HepG2 (cell line): ENCODE measurements around the gene SLC9A9. TPM values are rescaled to one million over a fixed set of nuclear protein-coding genes. Genes with fewer than 3 reads are reported as not detected.

Experiments used
- ATAC-seq: fragments of 200-7000 bp; cut with Tn5 transposase; 3 replicates; pipeline ENCODE4 v1.9.1; 2020; ENCODE audit warnings: mild to moderate bottlenecking, moderate library complexity
- BruUV-seq: library from RNA; stranded (reverse); fragments of 400-500 nt; replicated peaks from 2 replicates; lab custom pipeline; 2021; lab: Mats Ljungman, UMichigan
- CTCF ChIA-PET: fragments of 300-600 bp; formaldehyde crosslinking; extraction: SDS; loops from one replicate; lab custom pipeline; 2021; ENCODE audit warnings: low total read pairs, inconsistent platforms, low intra/inter-chr PET ratio; lab: Yijun Ruan, JAX
- POLR2A ChIA-PET: fragments of 350-600 bp; sonication (Branson Sonifier 250); formaldehyde crosslinking; loops from one replicate; lab custom pipeline; 2020; ENCODE audit warnings: antibody characterized with exemption, inconsistent platforms; lab: Yijun Ruan, JAX
- DNase-seq: peaks from one replicate; pipeline ENCODE4 v3.0.0-alpha.2; 2015; ENCODE audit warnings: low spot score
- FAIRE-seq: peaks from 3 replicates; lab custom pipeline; 2011; peaks lifted over from hg19 to GRCh38; lab: Jason Lieb, UNC
- H2AFZ ChIP-seq: one replicate; pipeline ENCODE4 v1.6.1; 2011; ENCODE audit warnings: low read length, inconsistent platforms
- H3K27ac ChIP-seq: fragments of 300-600 bp; 3 replicates; pipeline ENCODE4 v1.8.0; 2011; ENCODE audit warnings: mixed run types, mild to moderate bottlenecking, mixed read lengths, low read length, inconsistent platforms; ENCODE audit not compliant: insufficient read depth; ENCODE audit errors: extremely low read length
- H3K27me3 ChIP-seq, 2 experiments: fragments of 200-600 bp in 1 of 2; 2 replicates in 1 of 2; 3 replicates in 1 of 2; pipeline versions ENCODE4 v1.6.0 to v1.8.0; 2011; ENCODE audit warnings: low read length in 2 of 2, mild to moderate bottlenecking in 2 of 2, moderate library complexity in 2 of 2, inconsistent platforms in 1 of 2; ENCODE audit not compliant: insufficient read depth in 2 of 2, control insufficient read depth in 1 of 2
- H3K36me3 ChIP-seq, 2 experiments: fragments of 200-600 bp in 1 of 2; replicated peaks in 1 of 2; 2 replicates in 1 of 2; 3 replicates in 1 of 2; pipeline versions ENCODE4 v1.5.1 to v1.8.0; 2011; ENCODE audit warnings: low read length in 2 of 2, inconsistent platforms in 1 of 2; ENCODE audit not compliant: insufficient read depth in 2 of 2, control insufficient read depth in 1 of 2
- H3K4me1 ChIP-seq: 2 replicates; pipeline ENCODE4 v1.5.1; 2012; ENCODE audit warnings: low read length, inconsistent platforms; ENCODE audit not compliant: insufficient read depth
- H3K4me2 ChIP-seq: 2 replicates; pipeline ENCODE4 v1.6.0; 2011; ENCODE audit warnings: low read depth, low read length, inconsistent platforms
- H3K4me3 ChIP-seq, 3 experiments: fragments of 200-600 bp in 1 of 3; sonication (generic), shearing (Covaris generic) in 1 of 3; replicated peaks in 1 of 3; 2 replicates each; pipeline ENCODE4 v1.5.1; 2011 to 2016; ENCODE audit warnings: low read length in 3 of 3, inconsistent platforms in 2 of 3, low read depth in 2 of 3, mild to moderate bottlenecking in 2 of 3, control low read depth in 1 of 3, mixed read lengths in 1 of 3; ENCODE audit not compliant: insufficient read depth in 1 of 3
- H3K79me2 ChIP-seq: one replicate; pipeline ENCODE4 v1.6.1; 2011; ENCODE audit warnings: low read length, inconsistent platforms; ENCODE audit not compliant: insufficient read depth
- H3K9ac ChIP-seq: 2 replicates; pipeline ENCODE4 v1.6.0; 2011; ENCODE audit warnings: mild to moderate bottlenecking, low read depth, low read length, inconsistent platforms; ENCODE audit not compliant: insufficient read depth
- H3K9me3 ChIP-seq: 2 replicates; pipeline ENCODE4 v1.5.1; 2012; ENCODE audit warnings: mild to moderate bottlenecking, low read length
- H4K20me1 ChIP-seq: 2 replicates; pipeline ENCODE4 v1.6.0; 2011; ENCODE audit warnings: inconsistent platforms, mild to moderate bottlenecking, low read length, moderate library complexity; ENCODE audit not compliant: insufficient read depth
- ARNT ChIP-seq: fragments of 450-650 bp; IDR thresholded peaks from 2 replicates; pipeline ENCODE4 v1.6.1; 2017
- ELF1 ChIP-seq: sonication (generic); formaldehyde crosslinking; IDR thresholded peaks from 2 replicates; pipeline ENCODE4 v1.4.0; 2020; ENCODE audit warnings: missing genetic modification reagents
- HBP1 ChIP-seq: IDR thresholded peaks from 2 replicates; pipeline ENCODE4 v1.6.1; 2016; ENCODE audit warnings: low read depth, control low read depth
- PHF8 ChIP-seq: sonication (generic); formaldehyde crosslinking; IDR thresholded peaks from 2 replicates; pipeline ENCODE4 v1.5.0; 2020; ENCODE audit warnings: missing genetic modification reagents
- REL ChIP-seq: sonication (generic); formaldehyde crosslinking; conservative IDR thresholded peaks from 2 replicates; pipeline ENCODE4 v1.8.0; 2022; ENCODE audit warnings: mild to moderate bottlenecking, missing genetic modification reagents, moderate library complexity
- SNAPC5 ChIP-seq: sonication (generic); formaldehyde crosslinking; IDR thresholded peaks from 2 replicates; pipeline ENCODE4 v1.8.1; 2023; ENCODE audit warnings: mild to moderate bottlenecking, missing genetic modification reagents, borderline replicate concordance
- U2AF1 ChIP-seq: fragments of 200-400 bp; formaldehyde crosslinking; optimal IDR thresholded peaks from 2 replicates; pipeline ENCODE3; 2017; ENCODE audit warnings: mild to moderate bottlenecking, low read depth, low read length
- ZNF253 ChIP-seq: sonication (generic); formaldehyde crosslinking; IDR thresholded peaks from 2 replicates; pipeline ENCODE4 v1.8.0; 2022; ENCODE audit warnings: mild to moderate bottlenecking, missing genetic modification reagents, borderline replicate concordance
- ZNF282 ChIP-seq: fragments of 450-650 bp; IDR thresholded peaks from 2 replicates; pipeline ENCODE4 v1.6.1; 2018; ENCODE audit not compliant: partially characterized antibody
- ZNF749 ChIP-seq: sonication (generic); formaldehyde crosslinking; IDR thresholded peaks from 2 replicates; pipeline ENCODE4 v1.8.0; 2022; ENCODE audit warnings: mild to moderate bottlenecking, missing genetic modification reagents, moderate library complexity, borderline replicate concordance
- WGBS: methylation state at CpG from one replicate; pipeline ENCODE4 v1.1.6; 2017; ENCODE audit warnings: low lambda C conversion rate; 5-methylcytosine and 5-hydroxymethylcytosine counted together
- in situ Hi-C: cut with HindIII; loops from 2 replicates; pipeline ENCODE4 v1.10.0; 2017; ENCODE audit warnings: low pct_unique_long_range_greater_than_20kb; ENCODE audit not compliant: extremely low pct_ligation_motif_present
- intact Hi-C: fragments of 100-400 bp; cut with micrococcal nuclease; formaldehyde crosslinking; loops from one replicate; pipeline ENCODE4 v1.10.0; 2022; ENCODE audit not compliant: unreplicated experiment
- polyA plus RNA-seq, 8 experiments: library from polyadenylated mRNA; depleted of rRNA in 3 of 8; stranded (reverse) in 7 of 8; unstranded in 1 of 8; fragments of >200 nt; fragmentation: Illumina TruSeq in 4 of 8; extraction: Trizol in 4 of 8; gene quantifications; 2 replicates each; pipeline versions ENCODE4 v1.2.1 to v1.2.3, GENCODE V29; 2011 to 2016; ENCODE audit warnings: low read depth in 4 of 8, missing spikeins in 1 of 8, mixed read lengths in 1 of 8; ENCODE audit not compliant: insufficient read depth in 1 of 8
- total RNA-seq, 5 experiments: library from RNA; depleted of rRNA; stranded (reverse); fragments of >200 nt; fragmentation: Illumina TruSeq; extraction: Trizol; gene quantifications; 2 replicates each; pipeline ENCODE4 v1.2.3, GENCODE V29; 2016; ENCODE audit warnings: low read depth in 1 of 5

The SLC9A9 gene
- total and polyA plus RNA-seq, 2 of the 13 experiments (the other 11 are each of a cell fraction or from before 2014, with no cell fraction given), result not detected

GRCh38 chr3:143769616-143770015 is 78.7 kb downstream of the SLC9A9 start:
- H4K20me1 ChIP-seq, result no peaks in the 10 kb centered on the region
- no TSS peak for BruUV-seq
- H3K9ac ChIP-seq, result no peak overlapping the region
- FAIRE-seq (no peak), DNase-seq (no peak), ATAC-seq (no peak)
- 0% methylated on average over 1 of the region's 1 CpG for WGBS
- no peaks in the 10 kb centered on the region for H3K27me3 ChIP-seq
- in situ Hi-C loops (no loop called here), intact Hi-C loops (loop anchor here (10.0 kb wide), 1 partner anchor 185 kb away; no protein-coding TSS in a partner anchor)
- H3K9me3 ChIP-seq, result no peaks in the 10 kb centered on the region
- H3K4me2 ChIP-seq, result no peak overlapping the region
- H3K4me3 ChIP-seq, result no peak overlapping the region
- no peak overlapping the region for H3K27ac ChIP-seq
- no peak overlapping the region for H2AFZ ChIP-seq
- no peaks in the 10 kb centered on the region for H3K79me2 ChIP-seq
- H3K4me1 ChIP-seq, result no peaks in the 10 kb centered on the region
- TF ChIP-seq SNAPC5 (CRISPR knock-in tag) (no peak), ELF1 (CRISPR knock-in tag) (no peak), ZNF282 (no peak), PHF8 (no peak), HBP1 (CRISPR knock-in tag) (no peak), ZNF749 (CRISPR knock-in tag) (no peak), REL (CRISPR knock-in tag) (no peak), U2AF1 (no peak), ARNT (no peak), ZNF253 (CRISPR knock-in tag) (no peak)
- ChIA-PET CTCF (no interaction called here), POLR2A (no interaction called here)
- no peaks in the 10 kb centered on the region for H3K36me3 ChIP-seq
